HG03460 (cell line): ENCODE results near the gene FEM1B.

ENCODE experiments used
- ATAC-seq: cut with Tn5 transposase; IDR thresholded peaks from one replicate; pipeline ENCODE4 v1.9.1; 2021; ENCODE audit not compliant: unreplicated experiment

FEM1B gene

GRCh38 chr15:68344600-68344999 is 67.1 kb downstream of the FEM1B start:
- no peak for ATAC-seq
